HG02870 (cell line): ENCODE measurements around the gene DPEP3.
"Not testable (repeated sequence)": the region's sequence is repeated elsewhere in the genome, so short reads cannot be mapped to it uniquely, and the experiment has no call there.

Source experiments
- ATAC-seq: cut with Tn5 transposase; IDR thresholded peaks from one replicate; pipeline ENCODE4 v1.9.1; 2021; ENCODE audit warnings: mild to moderate bottlenecking, moderate library complexity; ENCODE audit not compliant: unreplicated experiment

Gene DPEP3

DNA sequence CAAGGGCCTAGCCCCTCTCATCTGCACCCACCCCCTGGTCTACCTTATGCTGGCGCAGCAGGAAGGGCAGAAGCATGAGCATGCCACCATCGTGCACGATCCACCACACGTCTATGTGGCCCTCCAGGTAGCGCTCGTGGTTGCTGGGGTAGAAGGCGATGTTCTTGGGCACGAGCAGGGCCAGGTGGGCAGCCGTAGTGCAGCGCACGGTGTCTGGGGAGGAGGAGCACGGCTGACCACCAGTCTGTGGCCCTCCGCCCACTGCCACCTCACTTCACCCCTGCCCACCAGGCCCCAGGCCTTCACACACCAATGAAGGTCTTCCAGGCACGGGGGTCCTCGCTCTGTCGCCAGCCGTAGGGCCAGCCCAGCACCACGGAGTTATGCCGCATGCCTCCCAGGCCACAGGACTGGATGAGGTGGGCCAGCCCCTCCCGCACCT is 34.1 kb downstream of the DPEP3 start:
- no peak for ATAC-seq

DNA sequence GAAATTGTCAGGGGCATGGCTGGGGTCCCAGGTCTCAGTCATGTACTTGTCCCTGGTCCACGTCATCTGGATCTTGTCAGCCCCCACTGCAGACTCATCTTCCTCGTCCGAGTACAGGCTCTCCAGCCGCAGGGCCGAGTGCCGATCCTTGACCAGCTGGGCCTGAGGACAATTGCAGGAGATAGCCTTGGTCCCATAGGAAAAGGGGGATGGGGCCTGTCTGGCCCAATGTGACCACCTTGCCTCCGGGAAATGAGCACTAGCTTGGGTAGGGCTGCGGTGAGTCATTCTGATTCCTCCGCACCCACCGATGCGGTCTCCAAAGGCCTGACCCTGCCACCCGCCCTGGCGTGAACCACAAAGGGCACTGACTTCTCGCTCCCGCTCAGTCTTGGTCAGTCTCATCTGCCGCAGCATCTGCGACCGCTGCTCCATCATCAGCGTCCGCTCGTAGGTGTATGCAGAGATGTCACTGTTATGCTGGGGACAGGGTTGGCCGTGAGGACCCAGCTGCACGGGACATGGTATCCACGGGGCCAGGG is 34.8 kb downstream of the DPEP3 start:
- ATAC-seq = no peak

DNA sequence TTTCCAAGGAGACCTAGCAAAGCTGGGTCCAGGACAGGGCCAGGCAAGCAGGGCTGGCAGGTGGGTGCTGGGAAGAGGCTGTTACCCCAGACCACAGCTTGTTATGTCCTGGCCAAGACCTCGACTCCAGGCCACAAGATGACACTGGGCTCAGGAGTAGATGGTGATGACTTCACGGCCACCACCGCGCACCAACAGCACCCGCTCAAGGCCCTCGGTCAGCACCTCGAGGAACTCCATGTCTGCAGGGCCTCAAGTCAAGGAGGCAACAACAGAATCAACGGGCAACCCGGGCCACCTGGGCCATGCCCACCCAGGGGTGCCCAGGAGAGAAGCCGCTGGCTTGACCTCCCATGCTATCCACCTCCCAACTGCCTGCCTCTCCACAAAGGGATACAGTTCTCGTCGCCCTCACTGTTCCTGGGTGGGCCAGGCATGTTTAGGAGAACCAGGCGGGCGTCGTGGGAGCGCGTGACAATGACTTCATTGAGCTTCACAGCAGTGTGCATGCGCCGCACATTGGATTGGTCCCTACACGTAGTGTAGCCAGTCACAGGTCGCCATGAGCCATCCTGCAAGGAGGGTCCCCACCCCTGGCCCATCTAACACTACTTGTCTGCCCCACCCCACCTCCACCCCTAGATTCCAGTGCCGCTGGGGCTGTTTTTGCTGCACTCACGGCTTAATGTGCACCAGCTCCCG is 35.5 kb downstream of the DPEP3 start:
- no peak for ATAC-seq

DNA sequence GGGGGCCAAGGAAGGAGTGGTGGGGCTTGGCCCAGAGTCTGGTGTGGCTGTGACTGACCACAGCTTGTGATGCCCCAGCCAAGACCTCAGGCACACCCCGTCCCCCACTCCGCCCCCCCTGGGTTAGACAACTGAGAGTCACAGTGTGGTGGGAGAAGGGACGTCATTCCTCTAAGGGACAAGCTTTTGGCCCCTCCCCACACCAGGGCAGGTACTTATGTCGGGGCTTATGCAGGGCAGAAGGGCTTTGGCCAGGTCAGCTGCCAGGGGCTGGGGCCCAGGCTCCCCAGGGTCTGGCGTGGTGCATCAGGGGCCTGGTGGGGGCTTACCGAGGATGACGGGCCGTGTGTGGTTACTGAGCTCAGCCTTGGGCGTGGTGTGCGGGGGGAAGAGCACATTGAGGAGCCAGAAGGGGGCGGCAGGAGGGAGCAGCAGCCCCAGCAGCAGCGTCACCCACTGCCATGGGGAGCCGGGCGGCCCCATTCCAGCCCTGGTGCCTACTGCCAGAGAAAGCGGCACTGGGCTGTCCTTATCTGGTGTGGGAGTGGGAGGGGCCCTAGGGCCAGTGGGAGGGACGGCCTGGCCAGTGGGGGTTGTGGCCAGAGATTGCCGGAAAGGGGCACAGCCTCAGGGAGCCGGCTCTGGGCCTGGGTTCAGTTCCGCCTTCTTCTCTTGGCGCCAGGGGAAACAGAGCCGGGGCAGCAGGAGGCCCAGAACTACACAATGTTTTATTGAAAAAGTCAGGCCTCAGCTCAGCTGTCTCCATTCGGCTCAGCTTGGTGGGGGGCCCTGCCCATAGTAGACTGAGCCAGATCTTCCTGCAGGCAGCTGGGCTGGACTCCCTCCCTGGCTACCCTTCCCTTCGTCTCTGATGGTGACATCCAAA is 36.4 kb downstream of the DPEP3 start, which contains the start of gene LCAT:
TSS of gene LCAT (minus strand) at position 502 of the 886 bp plus-strand sequence. CDS start at position 483, 19 bp downstream.
- no peak for ATAC-seq

DNA sequence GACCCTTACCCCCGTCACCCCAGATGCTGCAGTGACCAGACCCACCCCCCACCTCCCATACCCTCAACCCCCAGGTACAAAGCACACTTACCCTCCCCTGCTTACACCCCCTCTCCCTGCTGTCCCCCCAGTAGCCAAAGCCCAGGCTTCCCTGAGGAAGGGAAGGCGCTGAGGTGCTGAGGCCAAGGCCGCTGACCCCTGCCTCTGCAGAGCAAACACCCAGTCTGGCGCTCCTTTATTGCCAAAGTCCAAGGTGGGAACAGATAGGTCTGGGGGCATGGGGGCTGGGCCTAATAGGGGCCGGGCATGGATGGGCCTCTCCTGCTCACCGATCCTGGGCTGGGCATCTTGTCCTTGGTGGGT is 37.1 kb downstream of the DPEP3 start:
- ATAC-seq = no peak

DNA sequence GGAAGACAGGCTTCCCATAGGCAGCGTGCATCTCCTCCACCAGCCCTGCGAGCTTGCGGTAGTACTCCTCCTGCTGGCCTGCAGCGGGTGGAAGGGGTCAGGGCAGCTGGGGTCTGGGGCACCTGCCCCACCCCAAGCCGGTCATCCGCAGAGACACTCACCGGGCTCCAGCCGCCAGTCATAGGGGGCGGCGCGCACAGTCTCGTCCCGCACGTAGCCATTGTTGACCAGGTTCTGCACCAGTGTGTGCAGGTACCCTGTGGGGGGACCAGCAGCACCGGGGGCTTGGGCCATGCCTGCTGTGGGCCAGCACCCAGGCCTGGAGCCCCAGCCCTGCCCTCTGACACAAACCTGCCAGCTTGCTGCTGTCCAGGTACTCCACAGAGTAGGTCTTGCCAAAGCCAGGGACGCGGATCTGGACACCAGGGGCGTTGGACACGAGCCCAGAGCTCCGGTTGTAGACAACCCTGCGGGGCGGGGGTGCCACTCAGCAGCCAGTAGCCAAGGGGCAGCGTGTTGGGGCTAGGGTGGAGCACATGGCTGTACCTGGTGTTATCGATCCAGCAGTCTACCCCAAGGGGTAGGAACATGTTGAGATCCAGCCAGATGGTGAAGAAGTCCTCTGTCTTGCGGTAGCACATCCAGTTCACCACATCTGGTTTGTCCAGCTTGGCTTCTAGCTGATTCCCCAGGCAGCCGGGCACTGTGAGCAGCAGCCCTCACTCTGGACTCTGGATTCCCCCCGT is 37.6 kb downstream of the DPEP3 start:
- ATAC-seq = no peak

DNA sequence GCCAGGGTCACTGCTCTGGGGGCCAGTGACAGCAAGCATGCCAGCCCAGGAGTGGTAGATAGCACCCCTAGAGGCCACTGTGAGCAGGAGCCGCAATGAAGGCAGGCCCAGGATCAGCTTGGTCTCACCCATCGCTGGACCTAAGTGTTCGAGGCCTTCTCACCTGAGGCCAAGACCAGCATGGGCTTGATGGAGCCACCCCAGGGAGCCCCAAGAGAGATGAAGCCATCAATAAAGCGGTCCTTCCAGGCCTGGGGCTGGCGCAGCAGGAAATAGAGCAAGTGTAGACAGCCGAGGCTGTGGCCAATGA is 38.1 kb downstream of the DPEP3 start:
- no peak for ATAC-seq

DNA sequence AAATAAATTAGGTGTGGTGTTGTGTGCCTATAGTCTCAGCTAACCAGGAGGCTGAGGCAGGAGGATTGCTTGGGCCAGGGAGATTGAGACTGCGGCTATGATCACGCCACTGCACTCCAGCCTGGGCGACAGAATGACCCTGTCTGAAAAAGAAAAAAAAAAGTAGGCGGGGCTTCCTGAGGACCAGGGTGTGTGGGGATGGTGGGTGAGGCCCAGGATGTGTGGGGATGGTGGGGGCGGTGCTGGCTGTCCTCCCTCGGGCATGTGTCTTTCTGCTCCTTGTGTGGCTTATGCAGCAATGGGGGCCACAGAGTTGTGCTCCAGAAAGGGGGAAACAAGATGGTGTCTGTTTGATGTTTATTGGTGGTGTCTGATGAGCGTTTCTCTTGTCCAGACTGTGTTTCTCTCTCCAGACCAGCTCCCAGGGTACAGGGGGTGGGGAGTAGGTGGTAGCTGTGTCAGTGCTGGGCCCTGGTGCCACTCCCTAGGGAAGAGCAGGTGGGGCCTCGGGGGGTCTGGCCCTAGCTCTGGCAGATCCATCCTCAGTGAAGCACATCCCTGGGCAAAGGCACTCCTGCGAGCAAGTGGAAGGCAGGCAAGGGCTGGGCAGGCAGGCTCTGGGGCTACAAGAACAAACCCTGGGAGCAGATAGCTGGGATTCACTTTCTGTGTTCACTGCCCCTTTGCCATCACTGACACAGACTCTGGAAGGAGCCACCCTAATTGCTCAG is 38.7 kb downstream of the DPEP3 start:
- no peak for ATAC-seq

DNA sequence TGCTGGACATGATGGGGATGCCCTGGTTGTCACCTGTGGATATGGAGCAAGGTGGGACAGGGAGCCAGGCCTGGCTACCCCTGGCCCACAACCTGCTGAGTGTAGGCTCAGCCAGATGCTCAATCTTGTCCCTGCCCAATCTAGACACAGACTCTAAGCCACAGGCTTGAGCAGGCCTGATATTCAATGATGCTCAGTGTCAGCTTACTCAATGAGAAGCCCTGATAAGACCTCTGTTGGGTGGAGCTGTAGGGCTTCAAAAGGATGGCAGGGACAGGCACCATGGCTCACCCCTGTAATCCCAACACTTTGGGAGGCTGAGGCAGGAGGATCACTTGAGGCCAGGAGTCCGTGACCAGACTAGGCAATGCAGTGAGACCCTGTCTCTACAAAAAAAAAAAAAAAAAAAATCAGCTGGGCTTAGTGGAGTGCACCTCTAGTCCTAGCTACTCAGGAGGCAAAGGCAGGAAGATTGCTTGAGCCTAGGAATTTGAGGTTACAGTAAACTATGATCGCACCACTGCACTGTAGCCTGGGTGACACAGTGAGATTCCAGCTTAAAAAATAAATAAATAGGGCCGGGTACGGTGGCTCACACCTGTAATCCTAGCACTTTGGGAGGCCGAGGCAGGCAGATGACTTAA is 39.7 kb downstream of the DPEP3 start:
- no peak for ATAC-seq

DNA sequence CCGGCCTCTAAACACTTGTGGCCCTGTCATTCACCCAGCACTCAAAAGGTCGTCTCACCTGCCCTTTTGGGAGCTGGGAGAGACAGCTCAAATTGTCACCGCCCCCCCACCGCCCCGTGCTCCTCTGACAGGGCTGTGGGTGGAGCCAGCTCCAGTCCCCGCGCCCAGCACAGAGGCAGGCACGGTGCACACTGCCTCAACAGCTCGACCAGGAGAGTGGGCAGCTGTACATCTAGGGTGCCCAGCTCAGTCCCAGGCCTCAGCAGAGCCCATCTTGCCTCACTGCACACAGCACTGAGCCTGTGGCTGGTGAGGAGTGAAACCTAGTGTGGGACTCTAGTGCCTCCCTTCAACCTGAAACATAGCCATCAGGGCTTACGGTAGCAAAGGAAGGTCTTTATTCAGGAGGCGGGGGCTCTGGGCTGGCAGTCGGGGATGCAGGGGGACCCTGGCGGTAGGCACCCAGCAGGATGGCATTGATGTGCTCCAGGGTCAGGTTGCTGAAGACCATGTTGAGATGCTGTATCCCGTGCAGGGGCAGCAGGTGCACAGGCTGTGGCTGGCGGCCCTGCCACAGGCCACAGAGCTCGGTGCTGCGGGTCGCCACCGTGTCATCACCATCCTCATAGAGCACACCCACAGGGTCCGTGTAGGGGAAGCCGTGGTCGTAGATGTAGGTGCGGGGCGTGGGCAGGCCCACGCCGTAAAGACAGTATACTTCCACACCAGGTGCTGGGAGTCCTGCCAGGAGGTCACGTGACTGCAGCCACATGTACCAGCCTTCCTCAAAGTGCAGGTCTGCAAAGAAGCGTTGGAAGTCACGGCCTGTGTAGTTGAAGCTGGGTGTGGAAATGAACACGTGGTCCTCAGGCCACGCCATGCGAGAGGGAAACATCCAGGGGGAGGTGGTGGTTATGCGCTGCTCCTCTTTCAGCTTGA is 40.5 kb downstream of the DPEP3 start:
- no peak for ATAC-seq

DNA sequence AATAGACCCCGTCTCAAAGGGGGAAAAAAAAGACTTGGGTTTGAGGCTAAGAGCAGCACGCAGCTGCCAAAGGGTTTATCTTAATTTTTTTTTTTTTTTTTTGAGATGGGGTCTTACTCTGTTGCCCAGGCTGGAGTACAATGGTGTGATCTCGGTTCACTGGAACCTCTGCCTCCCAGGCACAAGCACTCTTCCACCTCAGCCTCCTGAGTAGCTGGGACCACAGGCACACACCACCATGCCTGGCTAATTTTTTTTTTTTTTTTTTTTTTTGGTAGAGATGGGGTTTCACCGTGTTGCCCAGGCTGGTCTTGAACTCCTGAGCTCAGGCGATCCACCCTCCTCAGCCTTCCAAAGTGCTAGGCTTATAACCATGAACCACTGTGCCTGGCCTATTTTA is 42.6 kb downstream of the DPEP3 start:
- ATAC-seq = not testable (repeated sequence)

DNA sequence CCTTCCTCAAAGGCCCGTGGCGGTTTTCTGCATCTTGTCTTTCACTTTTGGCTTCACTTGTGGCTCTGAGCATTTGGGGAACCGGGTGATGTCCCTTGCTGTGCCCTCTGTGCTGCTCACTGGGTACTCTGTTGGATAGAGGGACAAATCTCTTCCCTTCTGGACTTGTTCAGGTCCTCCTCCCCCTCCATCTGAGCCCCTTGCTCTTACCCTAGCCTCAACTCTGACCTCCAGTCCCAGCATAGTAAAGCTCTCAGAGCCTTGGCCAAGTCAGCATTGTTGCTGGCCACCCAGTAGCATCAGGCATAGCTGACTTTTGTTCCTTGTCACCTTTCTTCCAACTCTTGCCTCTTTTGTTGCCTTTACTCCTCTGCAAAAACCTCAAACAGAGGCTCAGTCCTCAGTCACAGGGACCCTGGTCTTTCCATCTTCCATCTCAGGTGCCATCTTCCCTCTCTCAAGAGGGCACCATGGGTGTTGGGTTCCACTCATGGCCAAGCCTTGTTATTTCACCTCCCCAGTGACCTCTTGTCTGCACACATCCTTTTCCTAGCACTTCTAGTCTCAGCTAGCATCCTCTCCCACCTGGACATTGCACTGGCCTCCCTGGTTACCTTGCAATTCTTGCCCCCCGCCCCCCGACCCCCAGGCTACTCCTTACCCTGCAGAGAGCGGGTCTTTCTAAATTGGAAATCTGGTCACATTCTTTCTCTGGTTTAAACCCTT is 43.3 kb downstream of the DPEP3 start:
- peak; percentile 44 for ATAC-seq

DNA sequence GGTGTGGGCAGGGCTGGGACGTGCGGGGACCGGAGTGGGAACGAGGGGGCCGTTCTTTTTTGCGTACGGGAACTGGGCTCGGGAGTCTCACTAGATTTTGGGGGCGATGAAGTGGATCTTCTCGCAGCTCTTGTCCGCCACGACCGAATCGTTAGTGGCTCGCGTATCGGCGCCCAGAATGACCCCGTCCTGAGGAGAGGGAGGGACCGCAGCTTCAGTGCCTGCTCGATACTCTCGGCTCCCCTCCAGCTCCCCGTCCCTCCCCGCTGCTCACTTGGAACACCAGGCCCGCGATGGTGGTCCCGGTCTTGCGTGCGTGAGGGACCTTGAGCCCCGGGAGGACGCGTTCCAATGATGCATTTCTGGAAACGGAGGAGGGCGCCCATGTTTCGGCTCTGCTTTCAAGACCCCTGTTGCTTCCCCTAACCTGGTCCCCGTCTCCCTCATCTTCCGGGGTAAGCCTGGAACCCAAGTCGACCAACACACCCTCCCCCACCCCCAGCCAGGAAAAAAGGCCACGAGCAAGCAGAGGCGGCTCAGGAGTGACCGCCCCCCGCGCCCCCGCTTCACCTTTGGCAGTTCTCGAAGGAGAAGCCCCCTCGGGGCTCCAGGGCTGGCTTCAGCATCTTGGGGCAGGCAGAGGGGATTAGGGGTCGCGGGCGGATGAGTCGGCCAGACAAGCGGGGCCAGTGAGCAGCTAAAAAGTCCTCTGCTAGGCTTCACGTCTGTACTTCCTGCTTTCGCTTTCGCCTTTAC is 44.0 kb downstream of the DPEP3 start, which contains the start of gene PSMB10:
TSS of gene PSMB10 (minus strand) at position 727 of the 756 bp plus-strand sequence. CDS start at position 626, 101 bp downstream.
- ATAC-seq = no peak

DNA sequence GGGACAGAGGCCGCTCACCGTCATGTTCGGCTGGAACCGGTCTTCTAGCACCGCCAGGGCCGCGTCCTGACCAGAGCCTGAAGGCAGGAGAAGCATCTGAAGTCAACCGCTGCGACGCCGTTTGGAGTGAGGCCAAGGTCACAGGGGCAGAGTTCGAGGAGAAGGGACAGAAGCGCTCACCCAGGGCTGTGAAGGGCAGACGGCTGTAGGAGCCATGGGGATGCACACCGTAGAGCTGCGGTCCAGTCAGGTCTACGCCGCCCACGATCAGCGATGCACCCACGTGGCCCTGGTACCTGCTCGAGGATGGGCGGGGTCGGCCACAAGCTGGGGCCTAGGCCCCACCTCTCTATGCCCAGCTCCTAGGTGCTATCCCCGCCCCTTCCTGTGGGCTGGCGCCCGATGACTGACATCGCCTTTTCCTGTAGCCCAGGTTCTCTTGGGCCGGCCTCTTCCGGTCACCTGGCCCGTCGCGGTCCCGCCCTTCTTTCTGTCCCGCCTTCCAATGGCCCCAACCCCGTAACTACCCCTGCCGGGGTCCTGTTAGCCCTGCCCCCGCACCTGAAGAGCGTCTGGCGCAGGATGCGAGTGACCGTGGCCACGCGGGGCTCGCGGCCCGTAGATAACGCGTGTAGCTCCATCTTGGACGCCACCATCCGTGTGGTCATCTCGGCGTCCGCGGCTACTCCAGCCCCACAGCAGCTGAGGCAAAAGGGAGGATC is 44.7 kb downstream of the DPEP3 start:
- ATAC-seq = peak; percentile 90

DNA sequence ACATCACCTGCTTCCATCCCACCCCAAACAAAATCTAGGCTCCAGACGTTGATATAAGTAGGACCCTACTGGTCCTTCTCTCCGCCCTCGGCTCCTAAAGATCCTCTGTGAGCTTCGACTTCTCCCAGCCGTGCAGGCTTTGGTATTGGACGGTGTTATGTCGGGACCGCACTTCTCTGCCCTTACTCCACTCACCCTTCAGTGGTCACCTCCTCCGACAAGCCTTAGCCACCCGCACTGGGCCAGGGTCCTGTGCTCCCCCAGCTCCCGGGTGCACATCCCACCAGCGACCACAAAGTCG is 45.2 kb downstream of the DPEP3 start:
- no peak for ATAC-seq

DNA sequence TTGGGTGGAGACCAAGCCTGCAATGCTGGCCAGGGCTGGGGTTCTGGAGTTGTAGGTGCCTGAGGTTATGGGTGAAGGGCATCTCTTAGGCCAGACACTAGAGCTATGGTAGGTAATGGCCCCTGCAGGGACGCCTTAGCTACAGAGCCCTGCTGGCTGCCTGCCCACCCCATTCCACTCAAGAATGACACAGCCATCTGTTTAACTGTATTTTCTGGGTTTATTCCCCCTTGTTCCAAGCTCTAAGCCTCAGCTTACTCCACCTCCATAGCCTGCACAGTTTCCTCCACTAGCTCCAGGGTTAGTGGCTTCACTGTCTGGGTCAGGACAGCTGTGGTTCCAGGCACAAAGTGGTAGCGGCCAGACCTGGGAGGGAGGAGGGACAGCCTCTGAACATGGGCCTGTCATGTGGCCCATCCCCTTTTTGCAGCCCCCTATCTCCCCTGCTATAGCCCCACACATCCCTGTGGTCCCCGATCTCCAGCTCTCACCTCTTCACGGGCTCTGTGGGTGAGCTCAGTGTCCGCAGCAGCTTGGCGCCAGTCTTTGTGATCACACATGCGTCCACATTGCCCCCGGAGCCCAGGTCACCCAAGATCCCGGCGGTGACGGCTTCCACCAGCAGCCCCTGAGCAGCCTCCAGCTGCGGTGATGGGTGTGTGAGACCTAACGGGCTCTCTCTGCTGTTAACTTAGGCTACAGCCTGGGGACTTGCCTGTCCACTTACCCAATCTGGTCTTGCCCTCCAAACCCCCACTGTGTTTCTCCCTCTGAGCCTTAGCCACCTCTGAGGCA is 45.8 kb downstream of the DPEP3 start:
- ATAC-seq = no peak
